ENCODE measurements around the gene CXCR5. TPM values are rescaled to one million over a fixed set of nuclear protein-coding genes. Genes with fewer than 3 reads are reported as not detected.
A peak's percentile ranks its signal among the peaks of the same experiment; 100 is the strongest.

The CXCR5 gene
- total and polyA plus RNA-seq, 2 of the 4 experiments (the other 2 are of a cell fraction): not detected

- no peak overlapping the region for H2BK5ac ChIP-seq (ENCODE audit: low read depth, low read length, poor library complexity, severe bottlenecking)
- WGBS, 2 experiments (ENCODE audit: extremely low coverage in 2 of 2, insufficient read length in 1 of 2): 83% methylated on average over 1 of the region's 8 CpGs; no CpG with 5 or more reads in 1 of the 2 experiments
- intact Hi-C loops (cut with micrococcal nuclease) (no loop called here), in situ Hi-C loops (cut with MboI; ENCODE audit: low sequenced_read_pairs) (no loop called here), dilution Hi-C loops (cut with HindIII; ENCODE audit: low sequenced_read_pairs, unreplicated experiment) (no loop called here)
- ChIA-PET POLR2A (ENCODE audit: unreplicated experiment) (no interaction called here), CTCF (no interaction called here)
- H2BK15ac ChIP-seq (ENCODE audit: low read depth, low read length): no peak overlapping the region
- H3K4me3 ChIP-seq (ENCODE audit: insufficient read depth, low read depth, low read length): no peak overlapping the region
- BruUV-seq (replicated peaks): no TSS peak
- H2AFZ ChIP-seq (replicated peaks; ENCODE audit: low read length, poor library complexity): peak overlapping the region; percentile 41
- no peak overlapping the region for H2AK9ac ChIP-seq (replicated peaks; ENCODE audit: low read depth, low read length, poor library complexity)
- no peak overlapping the region for H3K9ac ChIP-seq (ENCODE audit: low read depth, low read length)
- H4K91ac ChIP-seq (ENCODE audit: insufficient read depth, low read depth, low read length): no peak overlapping the region
- no peaks in the 10 kb centered on the region; the same call in 1 of the 2 replicates for H3K27me3 ChIP-seq (ENCODE audit: control insufficient read depth, insufficient read depth, low read length)
- no peak overlapping the region for H3K56ac ChIP-seq (ENCODE audit: extremely low read depth, insufficient read depth, low read length)
- no peak for TF ChIP-seq RAD21 (IDR thresholded peaks at IDR 0.05; ENCODE audit: low read length)
- no peak for TF ChIP-seq MAFK (IDR thresholded peaks at IDR 0.05; ENCODE audit: low read depth, low read length)
- no peak for TF ChIP-seq NFE2L2 (IDR thresholded peaks at IDR 0.05; ENCODE audit: low read depth, low read length)
- TF ChIP-seq MAZ (IDR thresholded peaks at IDR 0.05; ENCODE audit: borderline replicate concordance, low read depth, low read length): no peak
- no peak for TF ChIP-seq SMC3 (IDR thresholded peaks at IDR 0.05; ENCODE audit: low read depth, low read length)
- no peak for TF ChIP-seq CHD1 (IDR thresholded peaks at IDR 0.05; ENCODE audit: low read depth, low read length)
- no peak overlapping the region for H2BK20ac ChIP-seq (ENCODE audit: low read depth, low read length)
- no peak overlapping the region for H4K8ac ChIP-seq (ENCODE audit: low read depth in 2 of 2, low read length in 2 of 2)
- no peak overlapping the region for H3K4ac ChIP-seq (ENCODE audit: low read depth, low read length)
- H3K14ac ChIP-seq (replicated peaks; ENCODE audit: low read depth, low read length): no peak overlapping the region
- no peaks in the 10 kb centered on the region; the same call in 1 of the 2 replicates for H4K20me1 ChIP-seq (ENCODE audit: insufficient read depth, low read length)
- no peak overlapping the region for H4K5ac ChIP-seq (ENCODE audit: low read depth, low read length)
- no peaks in the 10 kb centered on the region for H3K9me3 ChIP-seq (ENCODE audit: control insufficient read depth, insufficient read depth, low read length)
- peaks cover 6% of the 10 kb centered on the region; the same call in 1 of the 2 replicates for H3K9me1 ChIP-seq (ENCODE audit: insufficient read depth, low read length)
- ATAC-seq (ENCODE audit: low read depth) (no peak), DNase-seq (no peak)
- H3K79me1 ChIP-seq (ENCODE audit: low read depth in 1 of 2, low read length in 2 of 2): no peaks in the 10 kb centered on the region
- H2BK120ac ChIP-seq (ENCODE audit: low read depth, low read length): no peak overlapping the region
- H3K18ac ChIP-seq (ENCODE audit: low read depth, low read length): no peak overlapping the region
- H3K4me1 ChIP-seq (ENCODE audit: control insufficient read depth, insufficient read depth, low read length): peaks cover 9% of the 10 kb centered on the region
- H3K36me3 ChIP-seq (ENCODE audit: control insufficient read depth, insufficient read depth, low read length): no peaks in the 10 kb centered on the region
- H3K27ac ChIP-seq (ENCODE audit: insufficient read depth, low read length): no peak overlapping the region
- H3K23ac ChIP-seq (ENCODE audit: low read depth, low read length): no peak overlapping the region
- H3K4me2 ChIP-seq (ENCODE audit: low read depth, low read length): no peak overlapping the region
- H2AK5ac ChIP-seq (ENCODE audit: low read depth, low read length): no peak overlapping the region
These were observed 42.0 kb upstream of the CXCR5 start for GRCh38 chr11:118841469-118842242.
